Cardiac muscle cell (in vitro differentiated cells and primary cell): ENCODE measurements around the gene MARS1. TPM values are rescaled to one million over a fixed set of nuclear protein-coding genes. Genes with fewer than 3 reads are reported as not detected.

ENCODE experiments used
- DNase-seq, 2 donors: peaks; one replicate each; pipeline versions ENCODE4 v3.0.0 to v3.0.0-alpha.2; 2010 to 2017; ENCODE audit warnings: low read depth in 1 of 2, low spot score in 1 of 2
- H3K27ac ChIP-seq: fragments of 200-600 bp; sonication (generic); 2 replicates; pipeline ENCODE4 v1.5.1; 2016
- H3K27me3 ChIP-seq: fragments of 200-600 bp; sonication (generic); 2 replicates; pipeline ENCODE4 v1.6.0; 2016; ENCODE audit warnings: control low read depth
- H3K36me3 ChIP-seq: fragments of 200-600 bp; sonication (generic); 2 replicates; pipeline ENCODE4 v1.5.1; 2016; ENCODE audit warnings: control low read depth
- H3K4me1 ChIP-seq: fragments of 200-600 bp; sonication (generic); 2 replicates; pipeline ENCODE4 v1.8.1; 2017; ENCODE audit warnings: low read depth, mild to moderate bottlenecking, mixed run types
- H3K4me3 ChIP-seq: fragments of 200-600 bp; sonication (generic); 2 replicates; pipeline ENCODE4 v1.5.1; 2016; ENCODE audit warnings: mild to moderate bottlenecking
- H3K9me3 ChIP-seq: fragments of 200-600 bp; sonication (generic); 2 replicates; pipeline ENCODE4 v1.5.1; 2017; ENCODE audit warnings: low read depth, mild to moderate bottlenecking, control low read depth
- CTCF ChIP-seq: IDR thresholded peaks from 2 replicates; pipeline ENCODE4 v1.5.1; 2012; ENCODE audit warnings: low read depth, mild to moderate bottlenecking, low read length
- polyA plus RNA-seq: library from polyadenylated mRNA; unstranded; fragments of >200 nt; fragmentation: Nextera tagmentation; extraction: Ambion mirVana; gene quantifications from 2 replicates; pipeline ENCODE4 v1.2.1, GENCODE V29; 2016
- total RNA-seq: library from RNA; depleted of rRNA; stranded (reverse); fragments of >200 nt; gene quantifications from 2 replicates; pipeline ENCODE4 v1.2.3, GENCODE V29; 2016

The MARS1 gene
- total and polyA plus RNA-seq, 2 experiments from 2014 or later = 76.7 to 190 TPM

- no peak for TF ChIP-seq CTCF
- Histone ChIP-seq H3K36me3 (peaks cover 30% of the 10 kb centered on the region), H3K27me3 (no peaks in the 10 kb centered on the region), H3K9me3 (no peaks in the 10 kb centered on the region), H3K4me3 (no peak overlapping the region), H3K27ac (no peak overlapping the region), H3K4me1 (peaks cover 25% of the 10 kb centered on the region)
- no peak for DNase-seq
Measured at GRCh38 chr12:57525615-57526383, 37.9 kb downstream of the MARS1 start.

- H3K4me1 ChIP-seq = peaks cover 18% of the 10 kb centered on the region
- no peak for TF ChIP-seq CTCF
- H3K36me3 ChIP-seq = peaks cover 35% of the 10 kb centered on the region
- no peaks in the 10 kb centered on the region for H3K27me3 ChIP-seq
- no peak overlapping the region for H3K4me3 ChIP-seq
- no peak for DNase-seq
- no peak overlapping the region for H3K27ac ChIP-seq
- H3K9me3 ChIP-seq = no peaks in the 10 kb centered on the region
Measured at GRCh38 chr12:57526477-57527126, 38.7 kb downstream of the MARS1 start.

GRCh38 chr12:57527184-57527583 is 39.3 kb downstream of the MARS1 start:
- DNase-seq = no peak
- no peak overlapping the region for H3K4me3 ChIP-seq
- no peaks in the 10 kb centered on the region for H3K9me3 ChIP-seq
- no peak overlapping the region for H3K27ac ChIP-seq
- no peak for TF ChIP-seq CTCF
- no peaks in the 10 kb centered on the region for H3K27me3 ChIP-seq
- H3K4me1 ChIP-seq = peaks cover 14% of the 10 kb centered on the region
- H3K36me3 ChIP-seq = peaks cover 40% of the 10 kb centered on the region

- Histone ChIP-seq H3K36me3 (peaks cover 50% of the 10 kb centered on the region), H3K9me3 (no peaks in the 10 kb centered on the region), H3K27me3 (no peaks in the 10 kb centered on the region), H3K27ac (no peak overlapping the region), H3K4me3 (no peak overlapping the region), H3K4me1 (peaks cover 14% of the 10 kb centered on the region)
- DNase-seq = no peak
- no peak for TF ChIP-seq CTCF
Measured at GRCh38 chr12:57528176-57528575, 40.3 kb downstream of the MARS1 start.

GRCh38 chr12:57528831-57529555 is 41.1 kb downstream of the MARS1 start:
- H3K9me3 ChIP-seq = no peaks in the 10 kb centered on the region
- H3K36me3 ChIP-seq = peaks cover 55% of the 10 kb centered on the region
- H3K4me3 ChIP-seq = no peak overlapping the region
- no peak for DNase-seq
- peaks cover 10% of the 10 kb centered on the region for H3K4me1 ChIP-seq
- peak overlapping the region; percentile 48 for H3K27ac ChIP-seq
- no peak for TF ChIP-seq CTCF
- no peaks in the 10 kb centered on the region for H3K27me3 ChIP-seq
